ENCODE results near the gene SSH2.
"Not testable (repeated sequence)": the region's sequence is repeated elsewhere in the genome, so short reads cannot be mapped to it uniquely, and the experiment has no call there.

SSH2 gene

GRCh38 chr17:29734640-29735039 lies 195.4 kb downstream of the SSH2 start:
- DNase-seq (ENCODE audit: low spot score), result no peak

GRCh38 chr17:29733166-29733565 lies 196.9 kb downstream of the SSH2 start:
- no peak for DNase-seq (ENCODE audit: low spot score)

GRCh38 chr17:29732613-29733012 lies 197.4 kb downstream of the SSH2 start:
- no peak for DNase-seq (ENCODE audit: low spot score)

- no peak for DNase-seq (ENCODE audit: low spot score)
Observed at GRCh38 chr17:29732209-29732608, 197.8 kb downstream of the SSH2 start.

GRCh38 chr17:29731589-29731929 lies 198.5 kb downstream of the SSH2 start:
- no peak for DNase-seq (ENCODE audit: low spot score)

GRCh38 chr17:29728490-29728889 lies 201.5 kb downstream of the SSH2 start:
- no peak for DNase-seq (ENCODE audit: low spot score)

- no peak for DNase-seq (ENCODE audit: low spot score)
Observed at GRCh38 chr17:29726715-29727252, 203.2 kb downstream of the SSH2 start.

GRCh38 chr17:29725408-29725807 lies 204.6 kb downstream of the SSH2 start:
- DNase-seq (ENCODE audit: low spot score), result not testable (repeated sequence)

GRCh38 chr17:29723278-29724047 lies 206.6 kb downstream of the SSH2 start:
- no peak for DNase-seq (ENCODE audit: low spot score)

GRCh38 chr17:29722411-29723198 lies 207.4 kb downstream of the SSH2 start:
- DNase-seq (ENCODE audit: low spot score), result peak; percentile 36

GRCh38 chr17:29720551-29720950 lies 209.5 kb downstream of the SSH2 start:
- DNase-seq (ENCODE audit: low spot score), result no peak

- no peak for DNase-seq (ENCODE audit: low spot score)
Observed at GRCh38 chr17:29719469-29719868, 210.6 kb downstream of the SSH2 start.

GRCh38 chr17:29718446-29719039 lies 211.5 kb downstream of the SSH2 start:
- no peak for DNase-seq (ENCODE audit: low spot score)

GRCh38 chr17:29717817-29718216 lies 212.2 kb downstream of the SSH2 start:
- no peak for DNase-seq (ENCODE audit: low spot score)

- DNase-seq (ENCODE audit: low spot score), result no peak
Observed at GRCh38 chr17:29716566-29716965, 213.5 kb downstream of the SSH2 start.

GRCh38 chr17:29715680-29716079 lies 214.3 kb downstream of the SSH2 start:
- DNase-seq (ENCODE audit: low spot score), result no peak

GRCh38 chr17:29714146-29714545 lies 215.9 kb downstream of the SSH2 start:
- no peak for DNase-seq (ENCODE audit: low spot score)

GRCh38 chr17:29713626-29714025 lies 216.4 kb downstream of the SSH2 start:
- no peak for DNase-seq (ENCODE audit: low spot score)

GRCh38 chr17:29711588-29712385 lies 218.2 kb downstream of the SSH2 start:
- no peak for DNase-seq (ENCODE audit: low spot score)

GRCh38 chr17:29710891-29711418 lies 219.1 kb downstream of the SSH2 start:
- no peak for DNase-seq (ENCODE audit: low spot score)

GRCh38 chr17:29710520-29710884 lies 219.5 kb downstream of the SSH2 start:
- no peak for DNase-seq (ENCODE audit: low spot score)
